SK-N-SH (cell line): ENCODE data around the gene NISCH. TPM values are rescaled to one million over a fixed set of nuclear protein-coding genes. Genes with fewer than 3 reads are reported as not detected.

Experiments used
- CTCF ChIA-PET: fragments of 300-600, 350-600 bp; formaldehyde crosslinking; extraction: SDS; loops from one replicate; lab custom pipeline; 2021; lab: Yijun Ruan, JAX
- POLR2A ChIA-PET: fragments of 350-600 bp; sonication (Branson Sonifier 250); formaldehyde crosslinking; extraction: SDS; loops from one replicate; lab custom pipeline; 2020; ENCODE audit warnings: antibody characterized with exemption, inconsistent platforms; lab: Yijun Ruan, JAX
- DNase-seq: peaks from one replicate; pipeline ENCODE4 v3.0.0; 2012
- H2AFZ ChIP-seq: fragments of 200-600 bp; sonication (generic); 2 replicates; pipeline ENCODE4 v1.8.1; 2016; ENCODE audit warnings: antibody characterized with exemption, mild to moderate bottlenecking, low read depth
- H3F3A ChIP-seq: fragments of 200-600 bp; sonication (generic); replicated peaks from 2 replicates; pipeline ENCODE3; 2016; ENCODE audit warnings: antibody characterized with exemption, mild to moderate bottlenecking; ENCODE audit not compliant: insufficient read depth
- H3K27ac ChIP-seq, 2 experiments: fragments of 200-500 bp in 1 of 2; fragments of 200-600 bp in 1 of 2; sonication (Bioruptor generic) in 1 of 2; sonication (generic), shearing (Covaris generic) in 1 of 2; 2 replicates each; pipeline versions ENCODE4 v1.5.1 to v1.6.1; 2014 to 2016; ENCODE audit warnings: low read depth in 2 of 2, inconsistent platforms in 1 of 2, low read length in 1 of 2, mild to moderate bottlenecking in 1 of 2, mixed read lengths in 1 of 2
- H3K27me3 ChIP-seq: fragments of 200-600 bp; sonication (generic), shearing (Covaris generic); 2 replicates; pipeline ENCODE4 v1.6.1; 2016; ENCODE audit warnings: mixed run types; ENCODE audit not compliant: insufficient read depth
- H3K36me3 ChIP-seq, 2 experiments: fragments of 200-500 bp in 1 of 2; fragments of 200-600 bp in 1 of 2; sonication (Bioruptor generic) in 1 of 2; sonication (generic) in 1 of 2; replicated peaks in 1 of 2; 2 replicates each; pipeline versions ENCODE3 to v1.5.1; 2014 to 2016; ENCODE audit warnings: low read length in 1 of 2, mild to moderate bottlenecking in 1 of 2; ENCODE audit not compliant: insufficient read depth in 2 of 2, control insufficient read depth in 1 of 2
- H3K4me1 ChIP-seq, 2 experiments: fragments of 200-500 bp in 1 of 2; fragments of 200-600 bp in 1 of 2; sonication (Bioruptor generic) in 1 of 2; sonication (generic), shearing (Covaris generic) in 1 of 2; 2 replicates each; pipeline versions ENCODE4 v1.5.1 to v1.6.1; 2014 to 2016; ENCODE audit warnings: low read depth in 1 of 2, low read length in 1 of 2, mixed run types in 1 of 2; ENCODE audit not compliant: insufficient read depth in 2 of 2, control insufficient read depth in 1 of 2
- H3K4me2 ChIP-seq: fragments of 200-600 bp; sonication (generic), shearing (Covaris generic); 2 replicates; pipeline ENCODE4 v1.6.1; 2017; ENCODE audit warnings: mixed run types
- H3K4me3 ChIP-seq, 2 experiments: fragments of 200-500 bp in 1 of 2; fragments of 200-600 bp in 1 of 2; sonication (Bioruptor generic) in 1 of 2; sonication (generic), shearing (Covaris generic) in 1 of 2; 2 replicates each; pipeline versions ENCODE4 v1.5.1 to v1.8.1; 2014 to 2016; ENCODE audit warnings: low read depth in 2 of 2, inconsistent platforms in 1 of 2, low read length in 1 of 2, mild to moderate bottlenecking in 1 of 2, mixed read lengths in 1 of 2, moderate library complexity in 1 of 2
- H3K79me2 ChIP-seq: fragments of 200-600 bp; sonication (generic); 2 replicates; pipeline ENCODE4 v1.8.1; 2017; ENCODE audit warnings: mild to moderate bottlenecking; ENCODE audit not compliant: insufficient read depth
- H3K9ac ChIP-seq: fragments of 200-600 bp; sonication (generic); 2 replicates; pipeline ENCODE4 v1.6.1; 2017; ENCODE audit warnings: mixed run types
- H3K9me2 ChIP-seq: fragments of 200-600 bp; sonication (generic); 2 replicates; pipeline ENCODE4 v1.6.1; 2017; ENCODE audit warnings: mixed run types
- H3K9me3 ChIP-seq: fragments of 200-600 bp; sonication (generic); 2 replicates; pipeline ENCODE4 v1.6.1; 2017; ENCODE audit warnings: mixed run types, mild to moderate bottlenecking, moderate library complexity
- H4K20me1 ChIP-seq: fragments of 200-600 bp; sonication (generic); 2 replicates; pipeline ENCODE4 v1.6.1; 2017; ENCODE audit warnings: mild to moderate bottlenecking, mixed run types; ENCODE audit not compliant: insufficient read depth
- CHD2 ChIP-seq: fragments of 150-350 bp; IDR thresholded peaks from 2 replicates; pipeline ENCODE4 v1.6.1; 2018; ENCODE audit warnings: low read length; ENCODE audit not compliant: partially characterized antibody
- EZH2phosphoT487 ChIP-seq: fragments of 200-600 bp; sonication (generic); IDR thresholded peaks from 2 replicates; pipeline ENCODE4 v1.6.1; 2017; ENCODE audit warnings: low read depth, mixed run types, mild to moderate bottlenecking, antibody characterized with exemption, moderate library complexity, borderline replicate concordance
- GABPA ChIP-seq: IDR thresholded peaks from 2 replicates; pipeline ENCODE4 v1.4.0; 2012; ENCODE audit warnings: low read depth, mild to moderate bottlenecking
- MXI1 ChIP-seq: IDR thresholded peaks from 2 replicates; pipeline ENCODE4 v1.6.1; 2012; ENCODE audit warnings: mild to moderate bottlenecking, low read depth, low read length, improper control_type of control experiment
- NFIC ChIP-seq: IDR thresholded peaks from 2 replicates; pipeline ENCODE4 v1.4.0; 2012; ENCODE audit warnings: borderline replicate concordance
- NRF1 ChIP-seq: IDR thresholded peaks from 2 replicates; pipeline ENCODE4 v1.6.1; 2012; ENCODE audit warnings: low read depth, mild to moderate bottlenecking, low read length
- WGBS: methylation state at CpG from one replicate; pipeline ENCODE4 v1.1.6; 2017; ENCODE audit warnings: low lambda C conversion rate; 5-methylcytosine and 5-hydroxymethylcytosine counted together
- polyA plus RNA-seq, 3 experiments: library from polyadenylated mRNA; depleted of rRNA; stranded (reverse); fragments of >200 nt; gene quantifications; 2 replicates each; pipeline ENCODE4 v1.2.3, GENCODE V29; 2012
- TF ChIP-seq, protein P1 (sequence below): IDR thresholded peaks from 2 replicates; pipeline ENCODE4; 2012

NISCH gene
- polyA plus RNA-seq, 1 of the 3 experiments (the other 2 are of a cell fraction), result 77.5 TPM

DNA sequence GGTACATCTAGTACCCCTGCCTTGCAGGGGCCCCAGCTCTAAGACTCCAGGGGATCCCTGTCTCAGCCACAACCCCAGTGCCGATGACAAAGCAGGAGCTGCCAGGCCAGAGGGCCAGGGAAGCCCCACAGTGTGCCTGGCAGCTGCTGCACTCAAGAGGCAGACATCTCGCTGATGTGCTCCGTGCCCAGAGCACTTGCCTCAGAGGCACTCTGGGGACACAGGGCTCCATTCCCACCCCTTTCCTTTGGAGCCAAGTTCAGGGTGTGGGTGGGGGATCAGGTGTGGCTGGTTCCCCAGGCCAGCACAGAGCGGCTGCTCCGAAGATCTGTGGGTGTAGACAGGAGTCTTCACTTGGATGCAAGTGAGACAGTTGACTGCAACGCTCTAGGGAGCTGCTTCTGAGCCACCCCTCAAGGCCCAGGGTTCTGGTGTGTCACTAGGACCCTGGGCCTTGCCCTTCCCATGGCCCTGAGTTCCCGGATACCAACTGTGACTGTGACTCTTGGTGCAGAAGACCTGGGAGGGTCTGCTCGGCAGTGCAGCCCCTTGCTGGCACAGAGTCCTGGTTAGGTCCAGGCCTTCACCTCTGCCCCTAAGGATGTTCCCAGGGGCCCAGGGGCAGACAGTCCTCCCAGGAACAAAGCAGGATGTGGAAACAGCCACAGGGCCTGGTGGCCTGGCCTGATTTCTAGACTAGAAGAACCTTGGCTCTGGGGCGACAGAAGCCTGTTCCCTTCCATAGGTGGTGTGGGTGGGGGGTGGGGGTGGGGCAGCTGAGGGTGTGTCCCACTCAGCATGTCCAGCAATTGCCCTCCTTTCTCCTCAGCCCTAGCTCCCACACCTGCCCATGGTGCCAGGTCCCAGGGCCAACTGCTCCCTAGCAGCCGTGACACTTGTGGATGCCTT is 75.8 kb downstream of the NISCH start:
- Histone ChIP-seq H2AFZ (no peak overlapping the region), H3K4me1 (peaks cover 31 to 76% of the 10 kb centered on the region in 2 experiments), H3K4me3 (peak overlapping the region in 1 of 2 experiments; percentile 87; a peak in 1 of 4 replicates), H3K4me2 (peak overlapping the region; percentile 100), H3K9ac (peak overlapping the region; percentile 87; the same call in 1 of the 2 replicates), H3K36me3 (peaks cover 14 to 29% of the 10 kb centered on the region in 2 experiments), H3K9me3 (no peaks in the 10 kb centered on the region), H3K79me2 (peaks cover 57% of the 10 kb centered on the region), H3K9me2 (no peaks in the 10 kb centered on the region), H3F3A (peaks cover 12% of the 10 kb centered on the region), H3K27ac (peak overlapping the region in 1 of 2 experiments; percentile 97; a peak in 2 of 4 replicates), H4K20me1 (peaks cover 32% of the 10 kb centered on the region), H3K27me3 (no peaks in the 10 kb centered on the region)
- DNase-seq, result no peak
- CTCF ChIA-PET, result interaction anchor here (4.0 kb wide), 1 partner anchor 60 kb away, joined by 30 read pairs; no protein-coding TSS in a partner anchor
- POLR2A ChIA-PET, result interaction anchor here (0.6 kb wide), 1 partner anchor 227 kb away, joined by 4 read pairs; no protein-coding TSS in a partner anchor
- no peak for TF ChIP-seq CHD2
- no peak for TF ChIP-seq MXI1
- TF ChIP-seq EZH2phosphoT487, result no peak
- TF ChIP-seq NRF1, result no peak
- WGBS, result 84% methylated on average over 4 of the region's 10 CpGs

DNA sequence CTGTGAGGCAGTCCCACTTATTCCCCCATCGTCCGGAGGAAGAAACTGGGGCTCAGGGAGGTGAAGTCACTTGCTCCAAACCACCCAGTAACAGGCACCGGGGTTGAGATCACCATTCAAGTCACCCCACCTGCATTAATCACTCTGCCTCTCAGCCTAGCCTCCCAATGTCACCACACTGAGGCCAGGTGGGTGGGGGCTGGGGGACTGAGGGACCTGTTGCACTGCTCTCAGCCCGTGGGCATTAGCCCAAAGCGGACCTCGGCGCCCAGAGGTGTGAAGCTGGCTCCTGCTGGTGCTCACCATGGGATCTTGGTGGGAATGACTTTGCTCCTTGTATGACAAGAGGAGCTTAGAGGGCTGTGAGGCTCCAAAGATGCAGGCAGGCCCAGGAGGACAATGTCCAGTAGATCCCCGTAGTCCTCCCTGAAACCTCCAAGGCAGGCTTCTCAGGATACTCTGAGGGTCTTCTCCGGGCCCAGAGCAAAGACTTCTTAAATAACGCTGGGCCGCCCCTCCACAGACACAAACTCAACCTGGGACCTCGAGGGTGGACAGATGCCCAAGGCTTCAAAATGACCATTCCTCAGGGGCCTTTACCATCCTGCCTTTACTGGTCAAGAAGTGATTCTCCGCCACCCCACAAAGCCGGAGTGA is 76.6 kb downstream of the NISCH start:
- H3K9me3 ChIP-seq, result no peaks in the 10 kb centered on the region
- peak overlapping the region; percentile 87 for H3K9ac ChIP-seq
- no peak overlapping the region for H2AFZ ChIP-seq
- peaks cover 17% of the 10 kb centered on the region for H3F3A ChIP-seq
- H3K4me2 ChIP-seq, result peak overlapping the region; percentile 100
- peaks cover 62% of the 10 kb centered on the region for H3K79me2 ChIP-seq
- H3K4me3 ChIP-seq, result peak overlapping the region; percentile 87 to 92
- peak overlapping the region; percentile 59 to 97; a peak in 3 of 4 replicates for H3K27ac ChIP-seq
- 80% methylated on average over 8 of the region's 14 CpGs for WGBS
- H4K20me1 ChIP-seq, result peaks cover 32% of the 10 kb centered on the region
- peaks cover 14 to 26% of the 10 kb centered on the region in 2 experiments for H3K36me3 ChIP-seq
- H3K27me3 ChIP-seq, result no peaks in the 10 kb centered on the region
- no peak for DNase-seq
- POLR2A ChIA-PET, result interaction anchor here (0.6 kb wide), 1 partner anchor 226 kb away, joined by 4 read pairs; no protein-coding TSS in a partner anchor
- peaks cover 31 to 70% of the 10 kb centered on the region in 2 experiments for H3K4me1 ChIP-seq
- no peak for TF ChIP-seq GABPA
- H3K9me2 ChIP-seq, result no peaks in the 10 kb centered on the region
- CTCF ChIA-PET, result interaction anchor here (1.8 to 4.0 kb wide), 2 partner anchors 60 to 74 kb away, joined by 5 to 30 read pairs; no protein-coding TSS in a partner anchor

DNA sequence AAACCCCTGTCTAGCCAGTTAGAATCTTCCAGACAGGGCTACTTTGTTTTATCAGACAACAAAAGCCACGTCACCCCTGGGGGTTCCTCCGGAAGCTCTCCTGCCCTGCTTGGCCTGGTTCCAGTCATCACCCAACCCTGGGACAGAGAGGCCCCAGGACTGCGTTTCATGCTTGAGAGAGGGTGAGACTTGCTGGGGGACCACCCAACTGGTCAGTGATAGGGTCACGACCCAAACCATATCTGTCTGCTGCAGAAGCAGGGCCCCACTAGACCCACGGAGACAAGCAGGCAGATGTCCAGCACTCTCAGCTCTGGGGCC is 77.1 kb downstream of the NISCH start:
- peaks cover 31 to 71% of the 10 kb centered on the region in 2 experiments for H3K4me1 ChIP-seq
- peaks cover 35% of the 10 kb centered on the region for H4K20me1 ChIP-seq
- no peaks in the 10 kb centered on the region for H3K27me3 ChIP-seq
- H3K79me2 ChIP-seq, result peaks cover 67% of the 10 kb centered on the region
- peak; percentile 70 for DNase-seq
- no peaks in the 10 kb centered on the region for H3K9me3 ChIP-seq
- H3K27ac ChIP-seq, result peak overlapping the region; percentile 59 to 97
- ChIA-PET CTCF (interaction anchor here (1.3 to 1.8 kb wide), 2 partner anchors 75 to 120 kb away, joined by 3 to 5 read pairs; no protein-coding TSS in a partner anchor), POLR2A (interaction anchor here (1.0 kb wide), 1 partner anchor 8 kb away, joined by 4 read pairs; no protein-coding TSS in a partner anchor)
- TF ChIP-seq NFIC, result peak; percentile 76
- TF ChIP-seq, protein P1, sequence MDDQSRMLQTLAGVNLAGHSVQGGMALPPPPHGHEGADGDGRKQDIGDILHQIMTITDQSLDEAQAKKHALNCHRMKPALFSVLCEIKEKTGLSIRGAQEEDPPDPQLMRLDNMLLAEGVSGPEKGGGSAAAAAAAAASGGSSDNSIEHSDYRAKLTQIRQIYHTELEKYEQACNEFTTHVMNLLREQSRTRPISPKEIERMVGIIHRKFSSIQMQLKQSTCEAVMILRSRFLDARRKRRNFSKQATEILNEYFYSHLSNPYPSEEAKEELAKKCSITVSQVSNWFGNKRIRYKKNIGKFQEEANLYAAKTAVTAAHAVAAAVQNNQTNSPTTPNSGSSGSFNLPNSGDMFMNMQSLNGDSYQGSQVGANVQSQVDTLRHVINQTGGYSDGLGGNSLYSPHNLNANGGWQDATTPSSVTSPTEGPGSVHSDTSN, result no peak
- H3K9ac ChIP-seq, result peak overlapping the region; percentile 87
- 10% methylated on average over 2 of the region's 5 CpGs for WGBS
- H2AFZ ChIP-seq, result no peak overlapping the region
- H3F3A ChIP-seq, result peaks cover 19% of the 10 kb centered on the region
- H3K9me2 ChIP-seq, result no peaks in the 10 kb centered on the region
- H3K36me3 ChIP-seq, result peaks cover 12 to 21% of the 10 kb centered on the region in 2 experiments
- peak overlapping the region; percentile 87 to 92 for H3K4me3 ChIP-seq
- peak overlapping the region; percentile 100 for H3K4me2 ChIP-seq
